DND-41 (cell line): ENCODE data around the gene PIK3R6.

Experiments used
- EZH2 ChIP-seq: IDR thresholded peaks from 3 replicates; pipeline ENCODE4 v1.6.1; 2012; ENCODE audit warnings: borderline replicate concordance, low read depth, mild to moderate bottlenecking, moderate library complexity, low read length, inconsistent platforms; ENCODE audit not compliant: severe bottlenecking
- TF ChIP-seq, protein P1 (sequence below): IDR thresholded peaks from 2 replicates; pipeline ENCODE4 v1.5.1; 2012; ENCODE audit warnings: borderline replicate concordance, low read length, moderate library complexity, mild to moderate bottlenecking; ENCODE audit not compliant: poor library complexity, severe bottlenecking; ENCODE audit errors: extremely low read depth

- TF ChIP-seq, protein P1, sequence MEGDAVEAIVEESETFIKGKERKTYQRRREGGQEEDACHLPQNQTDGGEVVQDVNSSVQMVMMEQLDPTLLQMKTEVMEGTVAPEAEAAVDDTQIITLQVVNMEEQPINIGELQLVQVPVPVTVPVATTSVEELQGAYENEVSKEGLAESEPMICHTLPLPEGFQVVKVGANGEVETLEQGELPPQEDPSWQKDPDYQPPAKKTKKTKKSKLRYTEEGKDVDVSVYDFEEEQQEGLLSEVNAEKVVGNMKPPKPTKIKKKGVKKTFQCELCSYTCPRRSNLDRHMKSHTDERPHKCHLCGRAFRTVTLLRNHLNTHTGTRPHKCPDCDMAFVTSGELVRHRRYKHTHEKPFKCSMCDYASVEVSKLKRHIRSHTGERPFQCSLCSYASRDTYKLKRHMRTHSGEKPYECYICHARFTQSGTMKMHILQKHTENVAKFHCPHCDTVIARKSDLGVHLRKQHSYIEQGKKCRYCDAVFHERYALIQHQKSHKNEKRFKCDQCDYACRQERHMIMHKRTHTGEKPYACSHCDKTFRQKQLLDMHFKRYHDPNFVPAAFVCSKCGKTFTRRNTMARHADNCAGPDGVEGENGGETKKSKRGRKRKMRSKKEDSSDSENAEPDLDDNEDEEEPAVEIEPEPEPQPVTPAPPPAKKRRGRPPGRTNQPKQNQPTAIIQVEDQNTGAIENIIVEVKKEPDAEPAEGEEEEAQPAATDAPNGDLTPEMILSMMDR, result no peak
- no peak for TF ChIP-seq EZH2
Observed at GRCh38 chr17:8885967-8886684, 18.7 kb upstream of the PIK3R6 start.
